OCI-LY7 (cell line): ENCODE results near the gene GSTA3.

ENCODE experiments used
- CTCF ChIP-seq: fragments of 200-600 bp; sonication (generic); conservative IDR thresholded peaks from 2 replicates; pipeline ENCODE4 v1.5.1; 2014; ENCODE audit warnings: mild to moderate bottlenecking, antibody characterized with exemption, low read length, moderate library complexity, mixed read lengths
- EZH2phosphoT487 ChIP-seq: fragments of 200-600 bp; sonication (generic); IDR thresholded peaks from 2 replicates; pipeline ENCODE4 v1.6.1; 2018; ENCODE audit warnings: low read depth, borderline replicate concordance, mild to moderate bottlenecking, mixed run types, antibody characterized with exemption, low read length, moderate library complexity, mixed read lengths

DNA sequence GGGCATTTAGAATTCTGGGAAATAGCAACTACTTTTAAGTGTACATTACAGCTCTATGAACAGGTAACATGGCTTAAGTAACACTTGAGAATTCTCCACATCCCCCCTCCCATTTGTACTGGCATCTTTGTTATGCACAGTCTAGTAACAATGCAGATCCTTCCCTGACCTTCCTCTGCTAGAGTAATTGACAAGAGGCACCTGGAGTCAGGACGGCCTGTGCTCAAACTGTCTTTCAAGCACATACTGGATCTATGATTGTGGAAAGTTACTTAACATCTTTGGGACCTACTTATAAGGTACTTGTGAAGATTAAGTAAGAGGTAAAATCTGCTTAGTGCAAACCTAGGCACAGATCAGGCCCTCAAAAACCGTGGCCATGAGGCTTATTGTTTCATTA is 21.9 kb upstream of the GSTA3 start:
- TF ChIP-seq CTCF (no peak), EZH2phosphoT487 (no peak)
